HG02870 (cell line): ENCODE measurements around the gene LSAMP.
"Not testable (repeated sequence)": the region's sequence is repeated elsewhere in the genome, so short reads cannot be mapped to it uniquely, and the experiment has no call there.

Experiments
- ATAC-seq: cut with Tn5 transposase; IDR thresholded peaks from one replicate; pipeline ENCODE4 v1.9.1; 2021; ENCODE audit warnings: mild to moderate bottlenecking, moderate library complexity; ENCODE audit not compliant: unreplicated experiment

The LSAMP gene

GRCh38 chr3:115859002-115859807 is 586.1 kb downstream of the LSAMP start:
- ATAC-seq: no peak

DNA sequence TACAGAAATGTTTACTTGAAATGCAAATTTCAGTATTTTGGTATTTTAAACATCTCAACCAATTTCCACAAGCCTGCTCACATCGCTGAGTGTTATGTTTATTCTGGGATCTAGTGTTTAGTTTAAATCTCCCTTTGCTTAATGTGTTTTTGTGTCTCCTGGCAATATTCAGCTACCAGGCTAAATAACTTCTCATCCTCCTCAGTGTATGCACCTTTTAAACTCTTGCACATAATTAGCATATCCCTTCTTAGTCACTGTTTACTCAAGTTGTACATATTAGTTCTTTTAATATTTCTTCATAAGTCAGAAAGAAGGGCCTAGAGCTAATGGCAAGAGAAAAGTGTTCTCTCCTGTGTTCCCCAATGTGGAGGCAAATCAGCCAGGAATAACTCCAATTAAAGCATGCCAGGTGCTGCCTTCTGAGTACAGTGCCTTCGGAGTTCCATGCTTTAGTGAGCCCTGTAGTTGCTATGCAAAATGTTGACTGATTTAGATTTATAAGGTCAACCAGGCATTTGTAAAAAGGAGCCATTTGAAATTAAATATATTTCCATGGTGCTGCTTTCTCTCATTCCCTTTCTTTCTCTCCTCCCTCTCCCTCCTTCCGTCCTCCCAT is 587.7 kb downstream of the LSAMP start:
- ATAC-seq: no peak

DNA sequence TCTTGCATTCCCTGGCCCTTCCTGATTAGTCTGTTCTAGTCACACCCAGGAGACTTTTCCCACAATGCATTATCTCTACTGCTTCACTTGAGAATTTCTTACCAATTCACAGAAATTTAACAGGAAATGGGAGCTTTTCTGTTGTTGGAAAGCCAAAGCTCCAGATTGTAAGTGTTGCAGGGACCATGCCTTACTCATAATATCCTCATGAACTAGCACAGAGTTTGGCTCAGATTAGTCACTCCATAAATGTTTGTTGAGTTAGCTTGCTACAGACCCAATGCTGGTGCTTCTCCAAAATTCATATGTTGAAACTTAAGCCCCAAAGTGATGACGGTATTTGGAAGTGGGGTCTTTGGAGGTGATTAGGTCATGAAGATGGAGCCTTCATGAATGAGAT is 589.4 kb downstream of the LSAMP start:
- no peak for ATAC-seq

GRCh38 chr3:115853104-115853503 is 592.2 kb downstream of the LSAMP start:
- no peak for ATAC-seq

DNA sequence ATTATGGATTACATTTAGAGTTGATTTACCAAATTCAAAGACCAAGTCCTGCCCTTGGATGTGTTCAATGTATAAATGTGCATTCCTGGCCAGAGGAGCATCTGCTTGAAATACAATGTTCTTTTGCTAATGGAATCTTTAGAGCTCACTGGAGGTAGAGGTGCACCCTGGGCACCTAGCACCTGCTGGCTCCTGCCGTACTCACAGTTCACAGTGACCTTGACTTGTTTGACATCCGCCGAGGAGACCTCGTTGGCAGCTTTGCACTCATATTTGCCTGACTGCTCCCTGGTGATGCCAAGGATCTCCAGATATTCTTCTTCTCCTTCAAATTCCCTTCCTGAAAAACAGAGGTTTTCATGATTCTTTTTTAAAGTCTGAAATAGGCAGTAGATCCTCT is 593.0 kb downstream of the LSAMP start:
- no peak for ATAC-seq

- ATAC-seq: no peak
These were observed 593.7 kb downstream of the LSAMP start for GRCh38 chr3:115851571-115851970.

GRCh38 chr3:115848641-115849040 is 596.6 kb downstream of the LSAMP start:
- no peak for ATAC-seq

DNA sequence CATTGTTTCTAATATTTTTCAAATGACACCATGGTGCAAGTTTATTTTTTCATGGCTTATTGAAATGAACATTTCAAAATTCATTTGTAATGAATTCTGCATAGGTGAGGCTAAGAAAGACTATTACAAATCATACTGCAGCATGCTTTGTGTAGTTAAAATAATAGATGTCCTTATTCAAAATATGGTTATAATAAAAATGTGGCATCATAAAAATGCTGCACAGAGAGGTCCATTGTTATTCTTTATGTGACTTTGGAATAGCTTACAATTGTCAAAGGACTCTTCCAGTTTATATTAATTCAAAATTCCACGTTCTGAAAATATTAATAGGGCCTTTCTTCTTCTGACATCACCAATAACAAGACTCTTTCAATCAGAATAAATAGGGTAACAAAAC is 599.3 kb downstream of the LSAMP start:
- no peak for ATAC-seq

DNA sequence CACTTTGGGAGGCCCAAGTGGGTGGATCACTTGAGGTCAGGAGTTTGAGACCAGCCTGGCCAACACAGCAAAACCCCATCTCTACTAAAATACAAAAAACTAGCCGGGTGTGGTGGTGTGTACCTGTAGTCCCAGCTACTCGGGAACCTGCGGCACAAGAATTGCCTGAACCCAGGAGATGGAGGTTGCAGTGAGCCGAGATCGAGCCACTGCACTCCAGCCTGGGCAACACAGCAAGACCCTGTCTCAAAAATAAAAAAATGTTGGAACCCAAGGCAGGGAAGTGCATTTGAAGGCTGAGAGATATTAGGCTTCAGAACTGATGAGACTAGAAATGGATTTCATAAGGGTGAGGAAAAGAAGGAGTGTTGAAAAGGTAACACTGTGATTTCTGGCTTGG is 600.6 kb downstream of the LSAMP start:
- not testable (repeated sequence) for ATAC-seq

DNA sequence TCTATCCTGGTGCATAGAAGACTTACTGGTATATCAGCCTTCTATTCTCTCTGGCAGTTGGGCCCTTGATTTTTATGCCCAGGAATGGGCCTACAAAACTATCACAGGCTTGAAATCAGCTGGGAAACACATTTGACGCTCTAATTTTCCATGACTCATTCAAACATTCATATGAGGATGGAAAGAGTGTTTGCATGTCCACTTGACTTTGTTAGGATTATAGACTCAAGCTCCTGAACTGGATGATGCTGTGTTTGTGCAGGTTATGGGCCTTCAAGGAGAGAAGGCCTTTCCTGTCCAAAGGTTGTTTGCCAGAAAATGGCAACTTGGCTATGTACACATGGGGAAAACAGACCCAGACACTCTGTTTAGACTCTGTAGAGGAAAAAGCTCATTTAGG is 602.1 kb downstream of the LSAMP start:
- ATAC-seq: no peak

GRCh38 chr3:115839246-115839645 is 606.0 kb downstream of the LSAMP start:
- ATAC-seq: no peak

- no peak for ATAC-seq
These were observed 606.5 kb downstream of the LSAMP start for GRCh38 chr3:115838786-115839185.

GRCh38 chr3:115836944-115837343 is 608.3 kb downstream of the LSAMP start:
- ATAC-seq: no peak

DNA sequence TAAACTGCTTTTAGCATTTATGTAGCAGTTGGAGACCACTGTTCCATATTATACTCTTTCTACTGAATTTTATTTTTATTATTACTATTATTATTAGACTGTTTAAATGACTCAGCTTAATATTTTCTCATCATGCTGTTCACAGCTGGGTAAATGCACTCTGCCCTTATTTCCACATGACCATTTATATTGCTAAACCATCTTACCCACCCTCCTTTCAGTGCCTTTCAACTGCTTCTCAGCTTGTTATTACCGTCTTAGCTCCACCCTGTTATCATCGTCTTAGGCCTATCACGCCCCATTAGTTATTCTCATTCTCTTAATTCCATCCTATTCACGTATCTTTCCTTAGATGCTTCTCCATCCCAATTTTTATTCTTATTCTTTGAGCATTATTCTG is 609.3 kb downstream of the LSAMP start:
- ATAC-seq: no peak

DNA sequence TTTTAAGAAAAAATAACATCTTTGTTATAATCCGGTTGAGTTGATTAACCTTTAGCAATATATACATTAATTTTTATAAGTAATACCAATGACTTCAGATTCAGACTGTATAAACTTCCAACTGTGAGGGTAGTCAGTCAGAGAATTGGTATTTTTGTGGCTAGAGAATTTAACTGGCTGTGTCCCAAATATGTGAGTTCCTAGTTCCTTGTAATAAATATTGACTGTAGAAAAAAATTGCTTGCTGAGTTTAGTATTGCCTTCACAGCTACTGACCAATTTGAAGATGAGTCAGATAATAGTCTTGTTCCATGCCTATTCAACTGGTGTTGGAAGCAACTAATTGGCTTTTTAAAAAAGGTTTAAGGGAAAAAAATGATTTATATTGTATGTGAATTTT is 611.2 kb downstream of the LSAMP start:
- no peak for ATAC-seq

- ATAC-seq: no peak
These were observed 612.2 kb downstream of the LSAMP start for GRCh38 chr3:115833074-115833473.

DNA sequence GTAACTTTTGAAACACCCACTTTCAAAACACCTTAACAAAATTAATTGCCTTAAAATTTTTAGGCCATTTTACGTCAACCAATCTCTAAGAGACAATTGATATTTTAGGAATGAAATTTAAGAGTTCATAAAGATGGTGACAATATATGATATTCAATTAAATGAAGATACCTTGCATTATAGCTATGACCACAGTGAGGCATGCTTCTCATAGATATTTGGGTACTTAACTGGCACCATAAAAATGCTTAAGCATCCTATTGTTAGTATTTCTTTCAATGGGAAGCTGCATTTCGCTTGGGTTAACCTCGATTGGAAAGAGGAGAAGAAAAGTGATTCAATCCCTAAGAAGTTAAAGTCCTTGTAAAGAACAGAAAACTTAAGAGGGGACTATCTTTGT is 613.0 kb downstream of the LSAMP start:
- ATAC-seq: no peak

DNA sequence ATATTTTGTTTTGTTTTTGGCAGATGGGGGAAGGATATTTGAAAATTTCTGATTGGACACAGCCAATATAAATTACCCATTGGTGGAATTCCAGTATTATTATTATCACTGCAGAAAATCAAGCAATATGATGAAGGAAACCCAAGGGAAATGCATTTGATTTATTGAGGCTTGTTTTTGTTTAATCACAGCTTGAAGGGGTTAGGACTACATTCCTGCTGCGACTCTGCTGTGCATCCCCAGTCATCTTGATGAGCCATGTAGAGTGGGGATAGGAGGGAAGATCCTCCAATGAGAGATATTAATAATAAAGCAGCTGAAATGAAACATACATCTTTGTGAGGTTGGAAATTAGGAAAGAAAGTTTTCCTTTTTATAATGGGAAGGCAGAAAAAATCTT is 613.4 kb downstream of the LSAMP start:
- ATAC-seq: no peak

DNA sequence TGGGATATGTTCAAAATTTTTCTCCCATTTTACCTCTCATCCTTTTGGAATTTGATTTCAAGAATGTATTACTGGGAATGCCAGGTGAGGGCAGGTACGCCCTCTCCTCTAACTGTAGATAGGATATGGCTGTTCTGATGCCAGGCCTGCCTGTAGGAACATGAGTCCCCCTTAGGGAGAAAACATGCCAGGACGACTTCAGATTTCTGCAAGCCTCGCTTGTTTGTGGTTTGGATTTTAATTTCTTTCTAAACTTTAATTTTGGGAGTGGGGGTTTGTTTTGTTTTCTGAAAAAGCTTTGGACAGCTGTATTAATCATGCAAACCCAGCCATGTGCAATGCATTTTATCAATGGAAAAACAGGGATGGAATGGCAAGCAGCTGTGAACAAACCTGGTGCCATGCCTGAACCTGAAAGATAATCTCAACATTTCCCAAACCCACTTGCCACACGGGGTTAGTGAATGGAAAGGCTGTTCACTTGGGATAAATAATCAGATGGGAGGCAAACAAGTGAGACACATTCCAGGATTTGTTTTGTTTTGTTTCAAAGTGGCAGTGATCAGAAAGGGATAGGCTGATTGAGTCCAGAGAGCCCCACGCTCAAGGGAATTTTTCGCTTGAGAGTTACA is 614.4 kb downstream of the LSAMP start:
- no peak for ATAC-seq

DNA sequence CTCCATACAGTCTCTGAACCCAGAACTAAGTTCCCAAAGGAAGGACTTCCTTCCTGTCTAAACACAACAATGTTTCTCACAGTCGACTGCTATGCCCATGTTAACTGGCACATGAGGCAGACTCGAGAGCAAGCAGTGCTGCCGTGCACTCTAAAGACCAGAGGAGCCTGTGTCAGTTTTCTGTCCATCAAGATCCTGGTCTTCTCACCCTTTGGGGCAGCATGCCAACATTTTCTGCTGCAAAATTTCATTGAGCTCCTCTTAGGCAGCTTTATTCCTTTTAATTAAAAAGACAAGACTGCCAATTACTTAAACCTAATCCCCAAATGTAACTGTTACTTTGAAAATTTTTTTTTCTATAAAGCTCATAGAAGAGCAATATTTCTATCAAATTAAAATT is 616.9 kb downstream of the LSAMP start:
- ATAC-seq: no peak

DNA sequence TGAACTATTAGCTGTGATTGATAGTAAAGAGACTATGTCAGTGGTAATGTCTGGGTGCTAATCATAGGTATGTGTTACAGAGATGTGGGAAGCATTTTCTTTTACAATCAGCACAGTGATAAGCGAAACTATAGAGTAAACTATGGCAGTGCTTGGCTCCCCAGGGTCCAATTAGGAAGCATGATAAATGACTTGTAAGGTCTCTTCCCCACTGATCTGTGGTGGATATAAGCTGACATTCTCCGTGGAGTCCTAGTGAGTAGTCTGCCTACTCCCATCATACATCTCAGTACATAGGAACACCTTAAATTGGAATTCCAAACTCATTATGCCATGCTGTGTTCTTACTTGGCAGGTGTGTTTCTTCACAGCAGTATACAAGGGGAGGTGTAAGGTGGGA is 617.8 kb downstream of the LSAMP start:
- no peak for ATAC-seq

DNA sequence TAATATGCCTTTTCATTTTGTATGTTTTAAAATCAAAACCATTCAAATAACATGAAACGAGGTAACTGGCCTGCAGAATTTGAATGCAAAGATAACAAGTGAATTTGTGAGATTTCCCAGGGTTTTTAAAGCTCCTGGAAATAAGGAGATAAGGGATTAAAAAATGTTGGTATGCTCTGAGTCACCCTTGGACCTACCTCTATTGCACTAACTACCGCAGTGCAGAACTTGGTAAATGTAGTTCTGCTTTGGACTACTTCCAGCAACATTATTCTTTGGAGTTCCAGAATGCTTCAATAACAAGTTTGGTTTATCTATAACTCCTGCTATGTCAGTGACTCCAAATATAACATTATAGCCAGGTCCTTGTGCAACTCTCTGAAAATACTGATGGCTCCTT is 620.2 kb downstream of the LSAMP start:
- ATAC-seq: no peak
